ENCODE data around the gene WNT5B.

Gene WNT5B

GRCh38 chr12:1690578-1691122, 61.6 kb downstream of the WNT5B start, which contains the start of gene ADIPOR2:
TSS of gene ADIPOR2 (plus strand) at chr12:1691070. CDS start at chr12:1754344, 63,274 bp downstream.
- Histone ChIP-seq H3K79me2 (ENCODE audit: insufficient read depth, low read length) (peaks cover 42% of the 10 kb centered on the region), H3K4me2 (ENCODE audit: low read length) (peak within 1 kb of the TSS; percentile 88), H3K4me3 (ENCODE audit: low read depth, low read length, poor library complexity, severe bottlenecking) (peak within 1 kb of the TSS; percentile 87), H2AFZ (ENCODE audit: low read length) (peak within 1 kb of the TSS; percentile 58), H4K20me1 (ENCODE audit: insufficient read depth, low read length) (0 out of 2 replicates have a peak, but pooled peaks cover 4% of the 10 kb centered on the region), H3K27ac (ENCODE audit: low read depth, low read length, poor library complexity, severe bottlenecking) (peak within 1 kb of the TSS; percentile 72), H3K36me3 (ENCODE audit: insufficient read depth, low read length) (peaks cover 6% of the 10 kb centered on the region), H3K9ac (ENCODE audit: low read length) (peak within 1 kb of the TSS; percentile 83), H3K9me2 (ENCODE audit: low read depth, low read length) (no peaks in the 10 kb centered on the region), H3K4me1 (ENCODE audit: insufficient read depth, low read length, severe bottlenecking) (peaks cover 28% of the 10 kb centered on the region), H3F3A (ENCODE audit: insufficient read depth, low read length) (no peaks in the 10 kb centered on the region), H3K27me3 (ENCODE audit: insufficient read depth, low read length) (no peaks in the 10 kb centered on the region), H3K9me3 (ENCODE audit: low read length) (no peaks in the 10 kb centered on the region)
- no peak for TF ChIP-seq EZH2 (IDR thresholded peaks at IDR 0.05; ENCODE audit: borderline replicate concordance, low read length)
- TF ChIP-seq CTCF (IDR thresholded peaks at IDR 0.05; ENCODE audit: low read length), result no peak

- Histone ChIP-seq H3K4me2 (ENCODE audit: low read length) (peak overlapping the region; percentile 88), H3K79me2 (ENCODE audit: insufficient read depth, low read length) (peaks cover 49% of the 10 kb centered on the region), H3K9ac (ENCODE audit: low read length) (peak overlapping the region; percentile 83), H3K27ac (ENCODE audit: low read depth, low read length, poor library complexity, severe bottlenecking) (peak overlapping the region; percentile 47), H3K4me3 (ENCODE audit: low read depth, low read length, poor library complexity, severe bottlenecking) (peak overlapping the region; percentile 87), H3F3A (ENCODE audit: insufficient read depth, low read length) (no peaks in the 10 kb centered on the region), H3K9me2 (ENCODE audit: low read depth, low read length) (no peaks in the 10 kb centered on the region), H3K27me3 (ENCODE audit: insufficient read depth, low read length) (no peaks in the 10 kb centered on the region), H3K9me3 (ENCODE audit: low read length) (no peaks in the 10 kb centered on the region), H3K36me3 (ENCODE audit: insufficient read depth, low read length) (peaks cover 6% of the 10 kb centered on the region), H4K20me1 (ENCODE audit: insufficient read depth, low read length) (0 out of 2 replicates have a peak, but pooled peaks cover 4% of the 10 kb centered on the region), H2AFZ (ENCODE audit: low read length) (no peak overlapping the region), H3K4me1 (ENCODE audit: insufficient read depth, low read length, severe bottlenecking) (peaks cover 28% of the 10 kb centered on the region)
- TF ChIP-seq EZH2 (IDR thresholded peaks at IDR 0.05; ENCODE audit: borderline replicate concordance, low read length) (no peak), CTCF (IDR thresholded peaks at IDR 0.05; ENCODE audit: low read length) (no peak)
Measured at GRCh38 chr12:1691123-1692007, 62.3 kb downstream of the WNT5B start.

- Histone ChIP-seq H4K20me1 (ENCODE audit: insufficient read depth, low read length) (peaks cover 4% of the 10 kb centered on the region; the same call in 1 of the 2 replicates), H3K36me3 (ENCODE audit: insufficient read depth, low read length) (peaks cover 11% of the 10 kb centered on the region), H3K9me3 (ENCODE audit: low read length) (no peaks in the 10 kb centered on the region), H3K79me2 (ENCODE audit: insufficient read depth, low read length) (peaks cover 58% of the 10 kb centered on the region), H3K4me2 (ENCODE audit: low read length) (peak overlapping the region; percentile 88), H3K27me3 (ENCODE audit: insufficient read depth, low read length) (no peaks in the 10 kb centered on the region), H3F3A (ENCODE audit: insufficient read depth, low read length) (no peaks in the 10 kb centered on the region), H3K9me2 (ENCODE audit: low read depth, low read length) (no peaks in the 10 kb centered on the region), H3K27ac (ENCODE audit: low read depth, low read length, poor library complexity, severe bottlenecking) (no peak overlapping the region), H3K9ac (ENCODE audit: low read length) (peak overlapping the region; percentile 83), H3K4me3 (ENCODE audit: low read depth, low read length, poor library complexity, severe bottlenecking) (peak overlapping the region; percentile 87), H2AFZ (ENCODE audit: low read length) (no peak overlapping the region), H3K4me1 (ENCODE audit: insufficient read depth, low read length, severe bottlenecking) (peaks cover 30% of the 10 kb centered on the region)
- TF ChIP-seq CTCF (IDR thresholded peaks at IDR 0.05; ENCODE audit: low read length), result no peak
- TF ChIP-seq EZH2 (IDR thresholded peaks at IDR 0.05; ENCODE audit: borderline replicate concordance, low read length), result no peak
Measured at GRCh38 chr12:1692226-1692625, 63.2 kb downstream of the WNT5B start.
